Fibroblast of mammary gland (primary cell): ENCODE results near the gene POC1B.

Experiments used
- DNase-seq: peaks from one replicate; pipeline ENCODE4 v3.0.0-alpha.2; 2010; ENCODE audit warnings: low read depth
- H3K4me3 ChIP-seq: 2 replicates; pipeline ENCODE4 v1.5.1; 2011; ENCODE audit warnings: low read depth, mild to moderate bottlenecking, low read length, moderate library complexity; ENCODE audit not compliant: control insufficient read depth
- TF ChIP-seq, protein P1 (sequence below): conservative IDR thresholded peaks from 2 replicates; pipeline ENCODE4 v1.5.1; 2011; ENCODE audit warnings: low read depth, low read length, inconsistent platforms; ENCODE audit not compliant: control insufficient read depth, insufficient read depth

POC1B gene

GRCh38 chr12:89476904-89477595, 48.8 kb downstream of the POC1B start:
- DNase-seq: no peak
- no peak overlapping the region for H3K4me3 ChIP-seq
- TF ChIP-seq, protein P1, sequence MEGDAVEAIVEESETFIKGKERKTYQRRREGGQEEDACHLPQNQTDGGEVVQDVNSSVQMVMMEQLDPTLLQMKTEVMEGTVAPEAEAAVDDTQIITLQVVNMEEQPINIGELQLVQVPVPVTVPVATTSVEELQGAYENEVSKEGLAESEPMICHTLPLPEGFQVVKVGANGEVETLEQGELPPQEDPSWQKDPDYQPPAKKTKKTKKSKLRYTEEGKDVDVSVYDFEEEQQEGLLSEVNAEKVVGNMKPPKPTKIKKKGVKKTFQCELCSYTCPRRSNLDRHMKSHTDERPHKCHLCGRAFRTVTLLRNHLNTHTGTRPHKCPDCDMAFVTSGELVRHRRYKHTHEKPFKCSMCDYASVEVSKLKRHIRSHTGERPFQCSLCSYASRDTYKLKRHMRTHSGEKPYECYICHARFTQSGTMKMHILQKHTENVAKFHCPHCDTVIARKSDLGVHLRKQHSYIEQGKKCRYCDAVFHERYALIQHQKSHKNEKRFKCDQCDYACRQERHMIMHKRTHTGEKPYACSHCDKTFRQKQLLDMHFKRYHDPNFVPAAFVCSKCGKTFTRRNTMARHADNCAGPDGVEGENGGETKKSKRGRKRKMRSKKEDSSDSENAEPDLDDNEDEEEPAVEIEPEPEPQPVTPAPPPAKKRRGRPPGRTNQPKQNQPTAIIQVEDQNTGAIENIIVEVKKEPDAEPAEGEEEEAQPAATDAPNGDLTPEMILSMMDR: no peak

DNA sequence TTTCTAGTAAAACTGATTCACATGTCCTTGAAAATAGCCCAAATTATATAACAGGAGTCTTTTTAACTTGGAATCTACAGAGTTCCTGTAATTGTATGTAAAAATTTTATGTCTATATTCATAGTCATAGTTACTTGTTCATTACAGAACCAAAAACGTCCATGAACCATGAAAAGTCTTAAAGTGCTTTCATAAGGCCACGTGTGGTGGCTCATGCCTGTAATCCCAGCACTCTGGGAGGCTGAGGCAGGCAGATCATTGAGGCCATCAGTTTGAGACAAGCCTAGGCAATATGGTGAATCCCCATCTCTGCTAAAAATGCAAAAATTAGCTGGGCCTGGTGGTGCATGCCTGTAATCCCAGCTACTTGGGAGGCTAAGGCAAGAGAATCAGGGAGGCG, 49.6 kb downstream of the POC1B start:
- TF ChIP-seq, protein P1: no peak
- H3K4me3 ChIP-seq: no peak overlapping the region
- no peak for DNase-seq

DNA sequence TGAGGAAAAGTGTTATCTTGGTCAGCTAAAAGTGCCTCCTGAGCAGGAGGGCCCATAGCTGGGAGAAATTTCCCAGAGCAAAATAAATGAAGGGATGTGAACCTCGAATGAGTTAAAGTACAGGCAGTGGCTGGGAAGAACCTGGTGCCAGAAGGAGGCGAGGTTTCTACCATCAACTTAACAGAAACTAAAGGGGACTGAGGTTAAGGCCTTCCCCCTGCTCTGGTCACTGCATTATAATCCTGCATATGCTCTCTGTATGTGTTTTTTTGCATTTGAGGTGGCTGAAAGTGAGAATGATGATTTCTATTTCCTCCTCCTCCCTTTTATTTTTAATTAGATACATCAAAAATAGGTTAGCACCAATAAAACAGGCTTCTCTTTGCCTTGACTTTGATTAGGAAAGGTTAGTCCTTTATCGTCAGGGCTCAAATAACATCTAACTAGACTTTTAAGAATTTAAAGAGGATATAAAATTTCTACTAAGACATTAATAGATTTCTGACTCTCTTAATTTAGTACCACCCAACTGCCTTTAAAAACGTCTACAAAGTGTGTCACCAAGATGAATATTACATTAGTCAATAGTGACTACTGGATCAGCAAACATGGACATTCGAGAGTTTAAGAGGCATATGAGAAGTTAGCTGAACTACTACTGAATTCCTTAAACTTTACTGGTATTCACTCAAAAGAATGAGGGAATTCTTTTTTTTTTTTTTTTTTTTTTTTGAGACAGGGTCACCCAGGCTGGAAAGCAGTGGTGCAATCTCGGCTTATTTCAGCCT, 50.5 kb downstream of the POC1B start:
- no peak overlapping the region for H3K4me3 ChIP-seq
- DNase-seq: no peak
- TF ChIP-seq, protein P1: no peak

GRCh38 chr12:89474615-89475014, 51.2 kb downstream of the POC1B start:
- H3K4me3 ChIP-seq: no peak overlapping the region
- no peak for DNase-seq
- TF ChIP-seq, protein P1: no peak

GRCh38 chr12:89472508-89472907, 53.3 kb downstream of the POC1B start:
- peak; percentile 76 for DNase-seq
- no peak overlapping the region for H3K4me3 ChIP-seq
- TF ChIP-seq, protein P1: no peak

- peak; percentile 73 for DNase-seq
- no peak overlapping the region for H3K4me3 ChIP-seq
- TF ChIP-seq, protein P1: peak; percentile 73
These were observed 54.9 kb downstream of the POC1B start for GRCh38 chr12:89470741-89471509.
